ENCODE results near the gene KIAA1755.

GRCh38 chr20:38225900-38226263 is 34.7 kb downstream of the KIAA1755 start:
- no peak for TF ChIP-seq ZNF274 (IDR thresholded peaks at IDR 0.05; ENCODE audit: low read depth, low read length)
- no peak for TF ChIP-seq YY1 (IDR thresholded peaks at IDR 0.05; ENCODE audit: insufficient read depth, insufficient read length)

All from NT2/D1 (cell line).